ENCODE results near the gene TECR. TPM values are rescaled to one million over a fixed set of nuclear protein-coding genes. Genes with fewer than 3 reads are reported as not detected.
A peak's percentile ranks its signal among the peaks of the same experiment; 100 is the strongest.
"Not testable (repeated sequence)": the region's sequence is repeated elsewhere in the genome, so short reads cannot be mapped to it uniquely, and the experiment has no call there.

Gene TECR
- total RNA-seq, 1 experiment from 2014 or later = 232 TPM

DNA sequence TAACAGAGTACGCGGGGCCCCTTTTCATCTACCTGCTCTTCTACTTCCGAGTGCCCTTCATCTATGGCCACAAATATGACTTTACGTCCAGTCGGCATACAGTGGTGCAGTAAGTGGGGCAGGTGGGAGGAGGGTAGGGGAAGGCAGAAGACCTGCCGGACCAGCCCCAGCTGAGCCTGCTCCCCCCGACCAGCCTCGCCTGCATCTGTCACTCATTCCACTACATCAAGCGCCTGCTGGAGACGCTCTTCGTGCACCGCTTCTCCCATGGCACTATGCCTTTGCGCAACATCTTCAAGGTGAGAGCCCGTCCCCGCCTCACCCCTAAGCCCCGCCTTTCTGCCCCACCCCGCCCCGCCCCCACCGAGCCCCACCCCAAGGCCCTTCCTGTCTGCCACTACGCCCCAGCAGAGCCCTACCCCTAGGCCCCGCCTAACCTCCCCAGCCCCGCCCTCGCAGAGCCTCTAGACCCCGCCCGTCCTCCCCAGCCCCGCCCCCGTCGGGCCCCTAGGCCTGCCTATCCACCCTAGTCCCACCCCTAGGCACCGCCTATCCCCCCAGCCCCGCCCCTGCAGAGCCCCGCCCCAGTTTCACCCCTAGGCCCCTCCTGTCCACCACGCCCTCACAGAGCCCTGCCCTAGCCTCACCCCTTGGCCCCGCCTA lies 34.7 kb downstream of the TECR start:
- DNase-seq (ENCODE audit: low read depth, low spot score) (peak; percentile 68), ATAC-seq (peak; percentile 82)
- H3K4me3 ChIP-seq (replicated peaks in 1 of 2; ENCODE audit: low read depth in 1 of 2, low read length in 2 of 2) = no peak overlapping the region
- peaks cover 54% of the 10 kb centered on the region for H3K79me2 ChIP-seq (ENCODE audit: insufficient read depth, low read length)
- H3K27ac ChIP-seq (ENCODE audit: low read depth, low read length) = peak overlapping the region; percentile 37; the same call in 1 of the 2 replicates
- H3K9ac ChIP-seq (ENCODE audit: low read length) = no peak overlapping the region
- no peaks in the 10 kb centered on the region for H3K9me2 ChIP-seq (ENCODE audit: insufficient read depth)
- no TSS peak for BruUV-seq (replicated peaks)
- H4K20me1 ChIP-seq (ENCODE audit: insufficient read depth) = no peaks in the 10 kb centered on the region
- intact Hi-C loops (cut with micrococcal nuclease) = no loop called here
- POLR2A ChIA-PET = no interaction called here
- H3K4me2 ChIP-seq (ENCODE audit: low read length) = no peak overlapping the region; the same call in 1 of the 2 replicates
- H3K36me3 ChIP-seq (ENCODE audit: control insufficient read depth in 1 of 2, insufficient read depth in 2 of 2, low read length in 2 of 2) = peaks cover 0 to 4% of the 10 kb centered on the region in 2 experiments; a peak in 2 of 4 replicates
- TF ChIP-seq SP1 (IDR thresholded peaks at IDR 0.05; ENCODE audit: low read depth) (no peak), SRF (IDR thresholded peaks at IDR 0.05; ENCODE audit: low read depth) (no peak)
- TF ChIP-seq, protein P1, sequence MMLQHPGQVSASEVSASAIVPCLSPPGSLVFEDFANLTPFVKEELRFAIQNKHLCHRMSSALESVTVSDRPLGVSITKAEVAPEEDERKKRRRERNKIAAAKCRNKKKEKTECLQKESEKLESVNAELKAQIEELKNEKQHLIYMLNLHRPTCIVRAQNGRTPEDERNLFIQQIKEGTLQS (IDR thresholded peaks at IDR 0.05) = no peak
- TF ChIP-seq, protein P2, sequence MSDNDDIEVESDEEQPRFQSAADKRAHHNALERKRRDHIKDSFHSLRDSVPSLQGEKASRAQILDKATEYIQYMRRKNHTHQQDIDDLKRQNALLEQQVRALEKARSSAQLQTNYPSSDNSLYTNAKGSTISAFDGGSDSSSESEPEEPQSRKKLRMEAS (IDR thresholded peaks at IDR 0.05) = no peak
- no peaks in the 10 kb centered on the region for H3K9me3 ChIP-seq (ENCODE audit: control insufficient read depth in 1 of 2, insufficient read depth in 1 of 2, low read depth in 1 of 2, low read length in 2 of 2)
- H3K27me3 ChIP-seq (ENCODE audit: insufficient read depth, low read length) = no peaks in the 10 kb centered on the region
- RAD21 ChIA-PET (ENCODE audit: low non-redundant PET in 1 of 2, low total read pairs in 2 of 2, uncharacterized antibody in 2 of 2, unreplicated experiment in 2 of 2) = no interaction called here
- H3K4me1 ChIP-seq (ENCODE audit: control insufficient read depth in 1 of 2, insufficient read depth in 2 of 2, low read length in 2 of 2) = peaks cover 7 to 19% of the 10 kb centered on the region in 2 experiments; a peak in 3 of 4 replicates
- CTCF ChIA-PET = no interaction called here
- H2AFZ ChIP-seq (ENCODE audit: low read depth, low read length, poor library complexity, severe bottlenecking) = no peak overlapping the region

GRCh38 chr19:14564652-14565297 lies 35.4 kb downstream of the TECR start:
- H3K9ac ChIP-seq (ENCODE audit: low read length); POLR2A ChIA-PET; H4K20me1 ChIP-seq (ENCODE audit: insufficient read depth); RAD21 ChIA-PET (ENCODE audit: low non-redundant PET in 1 of 2, low total read pairs in 2 of 2, uncharacterized antibody in 2 of 2, unreplicated experiment in 2 of 2); CTCF ChIA-PET; H3K36me3 ChIP-seq (ENCODE audit: control insufficient read depth in 1 of 2, insufficient read depth in 2 of 2, low read length in 2 of 2); H3K9me3 ChIP-seq (ENCODE audit: control insufficient read depth in 1 of 2, insufficient read depth in 1 of 2, low read depth in 1 of 2, low read length in 2 of 2); H3K9me2 ChIP-seq (ENCODE audit: insufficient read depth); BruUV-seq (replicated peaks); H3K4me2 ChIP-seq (ENCODE audit: low read length); H3K27me3 ChIP-seq (ENCODE audit: insufficient read depth, low read length); DNase-seq (ENCODE audit: low read depth, low spot score); H3K4me3 ChIP-seq (replicated peaks in 1 of 2; ENCODE audit: low read depth in 1 of 2, low read length in 2 of 2); H3K27ac ChIP-seq (ENCODE audit: low read depth, low read length); H2AFZ ChIP-seq (ENCODE audit: low read depth, low read length, poor library complexity, severe bottlenecking); intact Hi-C loops (cut with micrococcal nuclease): not testable (repeated sequence)
- H3K4me1 ChIP-seq (ENCODE audit: control insufficient read depth in 1 of 2, insufficient read depth in 2 of 2, low read length in 2 of 2) = peaks cover 7 to 19% of the 10 kb centered on the region in 2 experiments; a peak in 3 of 4 replicates
- H3K79me2 ChIP-seq (ENCODE audit: insufficient read depth, low read length) = peaks cover 54% of the 10 kb centered on the region
- peak; percentile 22 for ATAC-seq
